22Rv1 (cell line): ENCODE results near the gene TPI1.
"Not testable (repeated sequence)": the region's sequence is repeated elsewhere in the genome, so short reads cannot be mapped to it uniquely, and the experiment has no call there.

Experiments
- CTCF ChIP-seq: fragments of 450-650 bp; IDR thresholded peaks from 2 replicates; pipeline ENCODE4 v1.5.1; 2017; ENCODE audit warnings: mild to moderate bottlenecking
- ZFX ChIP-seq: fragments of 450-650 bp; IDR thresholded peaks from 2 replicates; pipeline ENCODE4 v1.6.1; 2017; ENCODE audit warnings: antibody characterized with exemption, borderline replicate concordance

- TF ChIP-seq CTCF, ZFX: not testable (repeated sequence)
Measured at GRCh38 chr12:6874015-6874368, 6.7 kb downstream of the TPI1 start.
